Stimulated activated CD4-positive, alpha-beta T cell treated with anti-CD3 and anti-CD28 coated beads, Interleukin-4, amount 100 ng/mL, for 48 hours (primary cell): ENCODE measurements around the gene SNX27.
A peak's percentile ranks its signal among the peaks of the same experiment; 100 is the strongest.

Experiments used
- DNase-seq, 2 donors: peaks; one replicate each; pipeline ENCODE4 v3.0.0-alpha.2; 2020; ENCODE audit warnings: low read depth in 2 of 2

SNX27 gene

GRCh38 chr1:151611832-151612500 is at the start of gene SNX27:
SNX27 (plus strand) TSS chr1:151612050; CDS start chr1:151612202, 152 bp downstream.
- peak; percentile 79 to 86 for DNase-seq

- no peak for DNase-seq
Observed at GRCh38 chr1:151562661-151563060, 49.2 kb upstream of the SNX27 start.

- no peak for DNase-seq
Observed at GRCh38 chr1:151563376-151563775, 48.5 kb upstream of the SNX27 start.

- no peak for DNase-seq
Observed at GRCh38 chr1:151565502-151566189, 46.2 kb upstream of the SNX27 start.

GRCh38 chr1:151568626-151569088 is 43.2 kb upstream of the SNX27 start:
- DNase-seq: no peak

- no peak for DNase-seq
Observed at GRCh38 chr1:151570819-151571218, 41.0 kb upstream of the SNX27 start.

- DNase-seq: no peak
Observed at GRCh38 chr1:151574575-151575529, 37.0 kb upstream of the SNX27 start.

- no peak for DNase-seq
Observed at GRCh38 chr1:151577173-151577572, 34.7 kb upstream of the SNX27 start.

GRCh38 chr1:151578941-151579340 is 32.9 kb upstream of the SNX27 start:
- no peak for DNase-seq

- no peak for DNase-seq
Observed at GRCh38 chr1:151579436-151580225, 32.2 kb upstream of the SNX27 start.

GRCh38 chr1:151581451-151581850 is 30.4 kb upstream of the SNX27 start:
- DNase-seq: no peak

GRCh38 chr1:151581921-151582320 is 29.9 kb upstream of the SNX27 start:
- no peak for DNase-seq

GRCh38 chr1:151583796-151584195 is 28.1 kb upstream of the SNX27 start:
- no peak for DNase-seq

- DNase-seq: no peak
Observed at GRCh38 chr1:151584278-151584677, 27.6 kb upstream of the SNX27 start.

- no peak for DNase-seq
Observed at GRCh38 chr1:151584780-151585179, 27.1 kb upstream of the SNX27 start.

- no peak for DNase-seq
Observed at GRCh38 chr1:151585622-151586021, 26.2 kb upstream of the SNX27 start.

GRCh38 chr1:151590961-151591360 is 20.9 kb upstream of the SNX27 start:
- no peak for DNase-seq

- no peak for DNase-seq
Observed at GRCh38 chr1:151593730-151594129, 18.1 kb upstream of the SNX27 start.

GRCh38 chr1:151594143-151594625 is 17.7 kb upstream of the SNX27 start:
- DNase-seq: peak; percentile 80 to 86

GRCh38 chr1:151596166-151596953 is 15.5 kb upstream of the SNX27 start:
- DNase-seq: no peak
